SJCRH30 (cell line): ENCODE measurements around the gene PRRC2B. TPM values are rescaled to one million over a fixed set of nuclear protein-coding genes. Genes with fewer than 3 reads are reported as not detected.

ENCODE experiments used
- DNase-seq, 2 experiments: peaks; one replicate each; pipeline ENCODE4 v3.0.0-alpha.2; 2015 to 2020
- H3K27ac ChIP-seq: fragments of 250-450 bp; sonication (Bioruptor Pico); 2 replicates; pipeline ENCODE4 v1.5.1; 2020; ENCODE audit warnings: mild to moderate bottlenecking, moderate library complexity
- H3K27me3 ChIP-seq: fragments of 250-450 bp; sonication (Bioruptor Pico); 2 replicates; pipeline ENCODE4 v1.5.1; 2020; ENCODE audit warnings: mild to moderate bottlenecking, moderate library complexity
- H3K36me3 ChIP-seq: fragments of 250-450 bp; sonication (Bioruptor Pico); 2 replicates; pipeline ENCODE4 v1.5.1; 2020; ENCODE audit warnings: mild to moderate bottlenecking, moderate library complexity
- H3K4me1 ChIP-seq: fragments of 250-450 bp; sonication (Bioruptor Pico); 2 replicates; pipeline ENCODE4 v1.5.1; 2020; ENCODE audit warnings: mild to moderate bottlenecking, moderate library complexity
- H3K4me3 ChIP-seq: fragments of 250-450 bp; sonication (Bioruptor Pico); 2 replicates; pipeline ENCODE4 v1.5.1; 2020; ENCODE audit warnings: mild to moderate bottlenecking, moderate library complexity
- H3K9me3 ChIP-seq: fragments of 250-450 bp; sonication (Bioruptor Pico); replicated peaks from 2 replicates; pipeline ENCODE4 v1.5.1; 2020; ENCODE audit warnings: mild to moderate bottlenecking, moderate library complexity
- total RNA-seq: library from RNA; depleted of rRNA; stranded (reverse); fragments of >200 nt; shearing (Covaris generic); gene quantifications from 2 replicates; pipeline ENCODE4 v1.2.3, GENCODE V29; 2014

PRRC2B gene
- total RNA-seq, 1 experiment from 2014 or later = 185 TPM

DNA sequence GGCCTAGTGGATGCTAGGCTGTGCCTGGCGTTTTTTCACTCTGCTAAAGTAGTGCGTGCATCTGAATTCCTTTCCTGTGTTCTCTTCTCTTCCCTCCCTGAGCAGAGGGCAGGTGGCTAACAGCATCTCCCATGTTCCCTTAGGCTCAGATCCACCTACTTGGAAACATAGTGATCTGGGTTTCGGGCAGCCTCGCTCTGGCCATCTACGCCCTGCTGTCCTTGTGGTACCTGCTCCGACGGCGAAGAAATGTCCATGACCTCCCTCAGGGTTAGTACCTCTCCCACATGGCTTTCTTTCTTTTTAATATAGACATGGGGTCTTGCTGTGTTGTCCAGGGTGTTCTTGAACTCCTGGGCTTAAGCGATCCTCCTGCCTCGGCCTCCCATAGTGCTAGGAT lies 127.3 kb downstream of the PRRC2B start:
- DNase-seq = no peak
- Histone ChIP-seq H3K27ac (no peak overlapping the region), H3K9me3 (no peaks in the 10 kb centered on the region), H3K27me3 (no peaks in the 10 kb centered on the region), H3K4me3 (no peak overlapping the region), H3K36me3 (peaks cover 81% of the 10 kb centered on the region), H3K4me1 (no peaks in the 10 kb centered on the region)

DNA sequence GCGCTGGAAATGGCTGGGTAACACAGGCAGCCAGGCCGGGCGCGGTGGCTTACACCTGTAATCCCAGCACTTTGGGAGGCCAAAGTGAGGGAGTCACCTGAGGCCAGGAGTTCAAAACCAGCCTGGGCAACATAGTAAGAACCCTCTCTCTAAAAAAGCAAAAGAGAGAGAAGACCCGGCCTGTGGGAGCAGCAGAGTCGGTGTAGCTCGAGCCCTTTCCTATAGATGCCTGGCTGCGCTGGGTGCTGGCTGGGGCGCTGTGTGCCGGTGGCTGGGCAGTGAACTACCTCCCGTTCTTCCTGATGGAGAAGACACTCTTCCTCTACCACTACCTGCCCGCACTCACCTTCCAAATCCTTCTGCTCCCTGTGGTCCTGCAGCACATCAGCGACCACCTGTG lies 127.9 kb downstream of the PRRC2B start:
- H3K9me3 ChIP-seq = no peaks in the 10 kb centered on the region
- peaks cover 80% of the 10 kb centered on the region for H3K36me3 ChIP-seq
- H3K27me3 ChIP-seq = no peaks in the 10 kb centered on the region
- H3K27ac ChIP-seq = no peak overlapping the region
- DNase-seq = no peak
- H3K4me3 ChIP-seq = no peak overlapping the region
- no peaks in the 10 kb centered on the region for H3K4me1 ChIP-seq

DNA sequence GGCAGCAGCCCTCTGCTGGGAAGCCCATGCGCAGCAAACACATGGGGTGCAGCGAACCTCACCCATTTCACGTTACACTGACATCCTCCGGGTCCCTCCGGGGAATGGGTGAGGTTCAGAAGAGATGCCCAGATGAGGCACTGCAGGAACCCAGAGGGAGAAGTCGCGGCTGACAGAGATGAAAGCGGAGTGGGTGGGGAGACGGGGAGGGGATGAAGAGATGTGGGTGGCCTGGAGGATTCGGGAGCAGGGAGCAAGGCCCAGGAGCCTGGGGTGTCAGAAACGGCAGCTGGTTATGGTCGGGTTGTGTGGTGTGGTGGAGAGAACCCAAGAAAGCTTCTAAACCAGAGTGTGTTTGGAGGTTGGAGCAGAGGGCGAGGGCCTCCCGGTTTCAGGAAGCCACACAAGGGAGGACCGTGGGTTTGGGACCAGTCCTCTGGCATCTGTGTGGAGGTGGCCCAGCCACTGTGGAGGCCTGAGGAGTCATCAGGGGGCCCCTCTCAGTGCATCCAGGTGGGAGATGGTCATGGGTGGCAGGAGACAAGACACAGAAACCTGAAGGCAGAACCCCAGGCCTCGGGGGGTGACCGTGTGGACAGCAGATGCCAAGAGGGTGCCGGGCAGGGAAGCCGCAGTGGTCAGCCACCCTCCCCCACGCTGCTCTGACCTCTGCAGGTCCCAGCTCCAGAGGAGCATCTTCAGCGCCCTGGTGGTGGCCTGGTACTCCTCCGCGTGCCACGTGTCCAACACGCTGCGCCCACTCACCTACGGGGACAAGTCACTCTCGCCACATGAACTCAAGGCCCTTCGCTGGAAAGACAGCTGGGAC lies 128.6 kb downstream of the PRRC2B start:
- DNase-seq = no peak
- H3K36me3 ChIP-seq = peaks cover 80% of the 10 kb centered on the region
- H3K27ac ChIP-seq = no peak overlapping the region
- H3K4me3 ChIP-seq = no peak overlapping the region
- H3K9me3 ChIP-seq = no peaks in the 10 kb centered on the region
- no peaks in the 10 kb centered on the region for H3K4me1 ChIP-seq
- H3K27me3 ChIP-seq = no peaks in the 10 kb centered on the region

DNA sequence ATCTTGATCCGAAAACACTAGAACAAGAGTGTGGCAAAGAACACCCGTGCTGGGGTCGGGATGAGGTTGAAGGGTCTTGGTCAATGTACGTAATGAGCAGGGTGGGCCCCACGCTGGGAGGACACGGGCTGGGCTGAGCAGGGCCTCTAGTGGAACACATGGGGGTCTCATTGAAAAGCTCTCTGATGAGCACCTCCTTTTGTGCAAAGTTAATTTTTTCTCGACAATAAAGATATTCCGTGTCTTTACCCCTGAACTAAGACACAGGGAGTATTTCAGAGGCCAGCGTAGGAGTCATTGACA lies 129.2 kb downstream of the PRRC2B start:
- peaks cover 81% of the 10 kb centered on the region for H3K36me3 ChIP-seq
- DNase-seq = no peak
- no peaks in the 10 kb centered on the region for H3K4me1 ChIP-seq
- no peaks in the 10 kb centered on the region for H3K9me3 ChIP-seq
- H3K27ac ChIP-seq = no peak overlapping the region
- no peaks in the 10 kb centered on the region for H3K27me3 ChIP-seq
- no peak overlapping the region for H3K4me3 ChIP-seq

DNA sequence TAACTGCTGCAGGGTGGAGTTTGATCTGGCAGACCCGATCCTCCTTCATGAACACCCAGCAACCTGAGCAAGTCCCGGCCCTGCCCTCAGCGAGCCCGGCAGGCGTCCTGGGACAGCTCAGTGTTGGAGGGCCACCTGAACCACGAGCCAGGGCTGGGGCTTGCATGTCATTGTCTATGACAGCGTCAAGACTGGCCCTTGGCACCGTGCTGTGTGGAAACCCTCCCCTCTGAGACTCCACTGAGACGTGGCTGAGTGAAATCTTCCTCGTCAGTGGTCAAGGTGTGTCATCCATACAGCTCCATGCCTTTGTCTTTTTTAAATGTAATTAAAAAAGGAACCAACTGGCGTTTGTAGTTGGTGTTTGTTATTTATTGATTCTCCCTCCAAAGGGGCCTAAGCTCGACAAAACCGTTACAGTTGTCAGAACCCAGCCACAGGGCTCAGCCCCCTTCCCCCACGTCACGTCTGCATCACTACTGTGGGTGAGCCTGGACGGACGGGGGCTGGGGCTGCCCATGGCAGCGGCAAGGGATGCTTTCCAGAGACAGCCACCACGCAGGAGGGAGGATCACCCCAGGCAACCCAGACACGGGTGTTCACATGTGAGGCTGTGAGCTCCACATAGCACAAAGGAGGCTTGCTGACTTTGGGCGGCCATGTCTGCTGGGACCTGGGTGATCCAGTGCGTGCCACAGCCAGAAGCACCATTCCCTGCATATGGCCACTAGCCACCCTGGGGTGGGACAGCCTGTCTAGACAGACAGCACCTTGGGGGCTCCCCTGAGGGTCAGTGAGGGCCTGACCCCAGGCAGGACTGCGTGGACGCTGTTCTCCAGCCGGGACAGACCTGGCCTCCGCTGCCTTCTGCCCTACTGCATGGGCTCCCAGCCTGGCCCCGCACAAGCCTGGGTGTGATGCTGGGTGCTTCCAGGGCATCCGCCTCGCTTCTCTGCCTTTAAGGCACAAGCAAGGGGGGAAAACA lies 129.9 kb downstream of the PRRC2B start:
- Histone ChIP-seq H3K36me3 (peaks cover 81% of the 10 kb centered on the region), H3K4me3 (no peak overlapping the region), H3K4me1 (no peaks in the 10 kb centered on the region), H3K27me3 (no peaks in the 10 kb centered on the region), H3K9me3 (no peaks in the 10 kb centered on the region), H3K27ac (no peak overlapping the region)
- no peak for DNase-seq

DNA sequence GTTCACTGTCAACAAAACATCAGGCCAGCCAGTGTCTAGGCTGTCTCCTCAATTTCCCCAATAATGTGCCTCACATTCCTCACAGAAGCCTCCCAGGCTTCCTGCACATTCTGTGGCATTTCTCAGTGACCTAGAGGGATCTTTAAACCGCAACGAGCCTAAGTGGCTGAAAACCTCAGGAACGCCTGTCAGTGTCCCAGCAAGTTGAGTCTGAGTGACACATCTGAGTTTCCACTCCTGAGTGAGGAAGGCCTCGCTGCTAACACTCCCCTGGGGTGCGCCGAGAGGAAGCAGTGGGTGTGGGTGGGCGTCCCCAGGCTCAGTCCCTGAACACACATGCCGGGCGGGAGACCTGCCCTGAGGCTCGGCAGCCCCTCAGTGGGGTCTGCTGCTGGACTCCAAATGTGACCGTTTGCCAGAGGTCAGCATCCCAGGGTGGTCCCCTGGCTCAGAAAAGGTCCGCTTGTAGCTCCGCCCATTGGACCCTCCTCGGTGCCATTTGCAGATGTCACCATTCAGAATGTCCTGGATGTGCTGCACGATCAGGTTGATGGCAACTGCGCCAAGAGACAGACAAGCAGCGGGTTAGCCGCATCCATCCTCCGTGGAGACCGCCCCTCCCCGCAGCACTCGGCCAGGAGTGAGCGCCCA lies 130.9 kb downstream of the PRRC2B start:
- no peaks in the 10 kb centered on the region for H3K27me3 ChIP-seq

DNA sequence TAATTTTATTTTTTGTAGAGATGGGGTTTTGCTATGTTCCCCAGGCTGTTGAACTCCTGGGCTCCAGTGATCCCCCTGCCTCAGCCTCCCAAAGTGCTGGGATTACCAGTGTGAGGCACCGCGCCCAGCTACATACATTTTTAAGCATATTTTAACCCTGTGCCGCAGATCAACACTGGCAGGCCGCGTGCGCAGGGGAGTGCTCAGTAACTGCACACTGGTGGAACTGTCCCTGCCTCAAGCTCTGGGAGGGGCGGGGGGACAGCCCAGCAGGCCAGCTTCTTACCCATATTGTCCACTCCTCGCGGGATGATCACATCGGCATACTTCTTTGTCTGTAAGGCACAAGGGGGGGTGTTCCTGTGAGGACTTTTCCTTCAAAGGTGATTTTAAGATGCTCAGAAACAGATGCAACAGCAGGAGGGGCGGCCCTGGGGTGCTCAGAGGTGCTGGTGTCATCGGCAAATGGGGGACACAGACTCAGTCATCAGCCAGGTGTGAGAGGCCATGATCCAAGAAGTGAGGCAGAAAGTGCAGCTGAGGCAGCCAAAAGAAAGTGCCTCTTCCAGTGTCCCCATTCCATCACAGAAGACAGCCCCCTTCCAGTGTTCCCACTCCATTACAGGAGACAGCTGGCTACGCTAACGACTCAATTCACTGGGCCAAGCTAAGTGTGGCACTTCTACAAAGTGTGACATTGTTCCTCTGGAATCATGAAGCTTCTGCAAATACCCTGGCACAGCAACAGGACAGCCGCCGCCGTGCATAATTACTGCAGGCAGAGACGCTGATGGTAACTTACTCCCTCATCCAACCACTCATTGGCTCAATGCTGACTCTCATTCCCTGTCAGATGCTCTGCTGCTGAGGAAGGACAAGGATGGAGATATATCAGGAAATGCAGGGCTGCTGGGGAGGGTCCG lies 132.0 kb downstream of the PRRC2B start:
- Histone ChIP-seq H3K4me3 (no peak overlapping the region), H3K9me3 (no peaks in the 10 kb centered on the region), H3K36me3 (peaks cover 82% of the 10 kb centered on the region), H3K27ac (no peak overlapping the region), H3K27me3 (no peaks in the 10 kb centered on the region), H3K4me1 (no peaks in the 10 kb centered on the region)
- DNase-seq = no peak

More for the DNA sequence above, 130.9 kb downstream of the PRRC2B start:
- DNase-seq = no peak
- Histone ChIP-seq H3K36me3 (peaks cover 81% of the 10 kb centered on the region), H3K4me3 (no peak overlapping the region), H3K4me1 (no peaks in the 10 kb centered on the region), H3K9me3 (no peaks in the 10 kb centered on the region), H3K27ac (no peak overlapping the region)

DNA sequence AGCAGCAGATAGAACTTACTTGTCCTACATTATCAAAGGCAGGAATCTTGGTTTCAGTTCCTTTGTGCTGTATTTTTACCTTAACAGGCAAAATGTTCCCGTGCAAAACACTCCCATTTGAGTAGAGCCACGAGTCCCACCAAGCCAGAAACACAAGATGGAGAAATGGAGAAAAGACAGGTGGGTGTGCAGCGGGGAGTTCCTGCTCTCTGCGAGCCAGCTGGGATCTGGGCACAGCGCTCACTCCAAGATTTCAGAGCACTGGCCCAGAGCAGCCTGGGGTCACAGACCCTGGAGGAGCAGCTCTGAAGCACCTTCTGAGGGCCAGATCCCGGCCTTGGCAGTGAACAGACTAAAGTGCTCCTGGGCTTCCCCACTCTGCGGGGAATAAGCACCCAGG lies 134.3 kb downstream of the PRRC2B start:
- DNase-seq = no peak
- no peak overlapping the region for H3K27ac ChIP-seq
- no peaks in the 10 kb centered on the region for H3K4me1 ChIP-seq
- no peak overlapping the region for H3K4me3 ChIP-seq
- no peaks in the 10 kb centered on the region for H3K27me3 ChIP-seq
- H3K36me3 ChIP-seq = peaks cover 61% of the 10 kb centered on the region
- H3K9me3 ChIP-seq = no peaks in the 10 kb centered on the region

DNA sequence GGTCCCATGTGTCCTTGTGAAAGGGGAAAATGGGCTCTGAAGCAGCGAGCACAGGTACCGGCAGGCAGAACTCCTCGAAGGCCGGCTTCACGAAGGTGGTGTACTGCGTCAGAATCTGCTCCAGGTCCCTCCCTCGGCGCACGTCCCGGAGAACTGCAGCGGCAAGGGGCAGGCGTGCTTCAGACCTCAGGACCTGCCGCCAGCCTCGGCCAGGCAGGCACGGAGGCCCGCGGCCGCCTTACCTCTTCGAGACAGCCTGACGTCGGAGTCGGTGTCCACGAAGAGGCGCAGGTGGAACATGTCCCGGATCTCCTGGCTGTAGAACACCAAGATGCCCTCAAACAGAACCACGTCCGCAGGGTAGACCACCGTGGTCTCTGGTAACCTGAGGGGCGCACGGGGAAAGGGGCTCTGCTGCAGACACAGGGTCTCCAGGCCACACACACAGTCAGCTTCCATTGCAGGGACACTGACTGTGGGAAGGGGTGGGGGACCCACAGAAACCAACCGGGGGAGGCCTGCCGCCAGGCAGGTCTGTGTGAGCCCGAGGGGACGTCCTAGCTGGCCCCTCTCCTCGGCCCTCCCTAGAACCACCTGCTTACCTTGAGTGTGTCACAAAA lies 135.1 kb downstream of the PRRC2B start:
- Histone ChIP-seq H3K4me1 (no peaks in the 10 kb centered on the region), H3K9me3 (no peaks in the 10 kb centered on the region), H3K36me3 (peaks cover 56% of the 10 kb centered on the region)

DNA sequence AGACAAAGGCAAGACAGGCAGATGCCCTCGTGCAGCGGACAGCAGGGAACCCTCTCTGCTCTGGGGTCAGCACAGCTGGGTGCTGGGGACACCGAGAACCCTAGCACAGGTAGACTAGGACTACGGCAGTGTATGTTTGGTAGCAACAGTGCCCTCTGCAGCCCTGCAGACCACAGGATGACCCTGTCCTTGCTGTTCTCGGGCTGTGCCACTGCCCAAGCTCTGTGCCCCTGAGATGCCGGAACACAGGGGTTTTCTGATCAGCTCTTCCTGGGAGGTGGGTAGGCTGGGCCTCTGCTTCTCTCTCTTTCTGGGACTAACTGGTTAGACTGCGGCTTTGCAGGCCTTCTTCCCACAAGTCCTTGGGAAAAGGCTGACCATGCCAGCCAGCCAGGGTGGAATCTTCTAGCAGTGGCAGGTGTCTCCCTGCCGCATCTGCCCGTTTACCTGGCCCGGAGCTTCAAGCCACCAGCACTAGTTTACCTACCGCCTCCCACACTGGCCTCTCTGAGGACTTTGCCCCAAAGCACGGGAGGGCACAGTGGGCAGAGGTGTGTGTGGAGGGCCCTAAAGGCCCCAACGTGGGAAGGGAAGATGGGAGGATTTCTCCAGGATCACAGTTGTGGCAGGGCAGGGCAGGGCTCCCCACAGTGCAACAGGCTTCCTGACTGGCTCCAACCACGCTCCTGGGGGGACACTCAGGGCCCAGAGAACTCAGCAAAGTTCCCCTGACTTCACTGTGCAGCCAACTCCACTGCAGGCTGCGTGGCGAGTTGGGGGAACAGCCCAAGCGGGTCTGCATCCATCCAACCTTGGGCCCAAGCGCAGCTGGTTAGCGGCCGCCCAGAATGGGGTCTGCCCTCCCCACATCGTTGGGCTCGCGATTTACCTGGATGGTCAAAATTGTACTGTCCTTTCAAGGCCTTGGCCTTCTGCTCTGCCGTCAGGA lies 136.0 kb downstream of the PRRC2B start:
- H3K27ac ChIP-seq = peak overlapping the region; percentile 66; the same call in 1 of the 2 replicates
- peaks cover 48% of the 10 kb centered on the region for H3K36me3 ChIP-seq
- H3K4me1 ChIP-seq = no peaks in the 10 kb centered on the region
- no peaks in the 10 kb centered on the region for H3K27me3 ChIP-seq
- H3K4me3 ChIP-seq = peak overlapping the region; percentile 91
- H3K9me3 ChIP-seq = no peaks in the 10 kb centered on the region
- no peak for DNase-seq

More for the DNA sequence above, 135.1 kb downstream of the PRRC2B start:
- H3K27ac ChIP-seq = no peak overlapping the region
- no peaks in the 10 kb centered on the region for H3K27me3 ChIP-seq
- H3K4me3 ChIP-seq = no peak overlapping the region
- DNase-seq = no peak

DNA sequence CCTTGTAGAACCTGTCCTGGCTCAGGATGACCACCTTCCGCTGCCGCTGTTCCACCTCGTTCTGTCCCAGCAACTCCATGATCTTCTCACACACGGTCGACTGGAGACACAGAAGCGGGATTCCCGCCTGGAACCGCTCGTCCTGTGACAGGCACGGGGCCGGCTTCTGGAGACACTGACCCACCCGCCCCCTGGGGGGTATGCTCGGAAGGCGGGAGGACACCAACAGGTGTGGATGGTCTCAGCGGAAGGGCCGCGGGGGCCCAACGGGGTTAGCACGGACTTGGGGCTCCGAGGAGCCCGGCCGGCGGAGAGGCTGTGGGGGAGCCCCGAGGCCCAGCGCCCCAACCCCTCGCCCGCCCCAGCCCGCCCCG lies 136.6 kb downstream of the PRRC2B start:
- Histone ChIP-seq H3K9me3 (no peaks in the 10 kb centered on the region), H3K4me3 (peak overlapping the region; percentile 91), H3K27ac (peak overlapping the region; percentile 66), H3K4me1 (no peaks in the 10 kb centered on the region), H3K27me3 (no peaks in the 10 kb centered on the region), H3K36me3 (peaks cover 42% of the 10 kb centered on the region)
- DNase-seq = peak; percentile 76 to 77

DNA sequence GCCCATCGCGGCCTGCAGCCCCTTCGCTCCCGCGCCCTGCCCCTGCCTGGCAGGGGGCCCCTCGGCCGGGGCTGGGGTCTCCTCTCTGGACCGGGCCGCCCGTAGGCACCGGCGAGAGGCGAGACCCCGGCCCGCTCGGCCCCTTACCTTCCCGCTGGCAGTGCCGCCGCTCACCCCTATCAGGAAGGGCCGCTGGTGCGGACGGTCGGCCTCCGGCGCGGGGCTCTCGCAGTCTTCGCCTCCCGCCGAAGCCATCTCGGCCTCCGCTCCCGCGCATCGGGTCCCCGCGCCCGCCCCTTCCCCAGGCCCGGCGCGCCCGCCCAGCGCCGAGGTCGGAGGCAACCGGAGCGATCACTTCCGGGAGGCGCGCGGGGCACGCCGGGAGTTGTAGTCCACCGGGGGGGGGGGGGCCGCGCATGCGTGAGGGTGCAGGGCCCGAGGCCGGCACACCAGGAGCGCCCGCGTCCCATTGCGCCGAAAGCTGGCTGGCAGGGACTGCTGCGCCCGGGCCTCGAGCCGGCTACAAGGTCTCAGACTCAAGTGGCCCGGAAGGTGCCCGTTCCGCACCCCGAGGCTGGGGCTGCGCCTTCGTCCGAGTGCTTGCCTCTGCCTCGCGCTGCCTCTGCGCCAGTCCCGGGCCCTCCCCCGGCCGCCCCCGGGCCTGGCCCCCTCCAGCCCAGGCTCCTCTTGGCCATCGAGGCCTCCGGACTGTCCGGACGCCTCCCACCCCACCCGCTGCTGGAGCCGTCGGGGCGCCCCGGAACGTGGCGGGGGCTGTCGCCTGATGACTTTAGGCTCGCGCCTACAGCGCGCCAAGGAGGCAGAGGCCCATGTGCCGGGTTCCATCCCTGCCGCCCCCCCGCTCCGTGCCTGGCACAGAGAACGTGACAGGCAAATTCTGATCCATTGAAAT lies 137.3 kb downstream of the PRRC2B start, which contains the start of gene UCK1:
Gene UCK1 (minus strand): TSS at position 344 of the 913 bp plus-strand sequence. CDS start 89 bp downstream, at position 255.
- Histone ChIP-seq H3K36me3 (peaks cover 35% of the 10 kb centered on the region), H3K4me3 (peak within 1 kb of the TSS; percentile 91), H3K9me3 (no peaks in the 10 kb centered on the region), H3K27ac (peak within 1 kb of the TSS; percentile 66), H3K4me1 (no peaks in the 10 kb centered on the region), H3K27me3 (no peaks in the 10 kb centered on the region)
- peak; percentile 86 to 92 for DNase-seq
